Activated CD8-positive, alpha-beta memory T cell treated with anti-CD3 and anti-CD28 coated beads, Interleukin-2, amount 50 U/mL, for 24 hours (primary cell): ENCODE measurements around the gene DDN.

Experiments
- DNase-seq: peaks from one replicate; pipeline ENCODE4 v3.0.0-alpha.2; 2020; ENCODE audit errors: extremely low read depth

DDN gene

DNA sequence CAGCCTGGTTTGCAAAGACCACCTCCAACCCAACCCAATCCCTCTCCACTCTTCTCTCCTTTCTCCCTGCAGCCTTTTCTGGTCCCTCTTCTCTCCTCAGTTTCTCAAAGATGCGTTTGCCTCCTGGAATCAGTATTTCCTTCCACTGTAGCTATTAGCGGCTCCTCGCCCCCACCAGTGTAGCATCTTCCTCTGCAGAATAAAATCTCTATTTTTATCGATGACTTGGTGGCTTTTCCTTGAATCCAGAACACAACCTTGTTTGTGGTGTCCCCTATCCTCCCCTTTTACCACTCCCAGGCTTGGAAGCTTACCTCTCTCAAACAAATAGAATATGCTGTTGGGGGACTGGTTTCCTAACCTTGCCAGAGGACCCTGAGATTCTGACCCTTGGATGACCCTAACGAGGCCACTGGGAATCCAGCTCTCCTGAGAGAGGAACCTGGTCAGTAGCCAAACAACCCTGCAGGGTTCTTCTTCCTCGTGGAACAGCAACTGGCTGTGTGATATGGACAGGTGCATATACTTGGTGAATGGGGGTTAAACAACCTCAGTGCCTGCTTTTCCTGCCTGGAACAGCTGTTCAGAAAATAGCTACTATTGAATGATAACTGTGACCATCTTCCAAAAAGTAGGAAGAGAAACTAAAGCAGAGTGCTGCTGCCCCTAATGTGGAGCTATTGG lies 16.6 kb downstream of the DDN start:
- no peak for DNase-seq

DNA sequence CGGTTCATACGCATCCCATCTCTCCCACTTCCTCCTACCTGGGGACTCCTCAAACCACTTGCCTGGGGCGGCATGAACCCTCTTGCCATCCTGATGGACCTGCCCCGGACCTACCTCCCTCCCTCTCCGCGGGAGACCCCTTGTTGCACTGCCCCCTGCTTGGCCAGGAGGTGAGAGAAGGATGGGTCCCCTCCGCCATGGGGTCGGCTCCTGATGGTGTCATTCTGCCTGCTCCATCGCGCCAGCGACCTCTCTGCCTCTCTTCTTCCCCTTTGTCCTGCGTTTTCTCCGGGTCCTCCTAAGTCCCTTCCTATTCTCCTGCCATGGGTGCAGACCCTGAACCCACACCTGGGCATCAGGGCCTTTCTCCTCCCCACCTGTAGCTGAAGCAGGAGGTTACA lies 17.4 kb downstream of the DDN start:
- DNase-seq = no peak

DNA sequence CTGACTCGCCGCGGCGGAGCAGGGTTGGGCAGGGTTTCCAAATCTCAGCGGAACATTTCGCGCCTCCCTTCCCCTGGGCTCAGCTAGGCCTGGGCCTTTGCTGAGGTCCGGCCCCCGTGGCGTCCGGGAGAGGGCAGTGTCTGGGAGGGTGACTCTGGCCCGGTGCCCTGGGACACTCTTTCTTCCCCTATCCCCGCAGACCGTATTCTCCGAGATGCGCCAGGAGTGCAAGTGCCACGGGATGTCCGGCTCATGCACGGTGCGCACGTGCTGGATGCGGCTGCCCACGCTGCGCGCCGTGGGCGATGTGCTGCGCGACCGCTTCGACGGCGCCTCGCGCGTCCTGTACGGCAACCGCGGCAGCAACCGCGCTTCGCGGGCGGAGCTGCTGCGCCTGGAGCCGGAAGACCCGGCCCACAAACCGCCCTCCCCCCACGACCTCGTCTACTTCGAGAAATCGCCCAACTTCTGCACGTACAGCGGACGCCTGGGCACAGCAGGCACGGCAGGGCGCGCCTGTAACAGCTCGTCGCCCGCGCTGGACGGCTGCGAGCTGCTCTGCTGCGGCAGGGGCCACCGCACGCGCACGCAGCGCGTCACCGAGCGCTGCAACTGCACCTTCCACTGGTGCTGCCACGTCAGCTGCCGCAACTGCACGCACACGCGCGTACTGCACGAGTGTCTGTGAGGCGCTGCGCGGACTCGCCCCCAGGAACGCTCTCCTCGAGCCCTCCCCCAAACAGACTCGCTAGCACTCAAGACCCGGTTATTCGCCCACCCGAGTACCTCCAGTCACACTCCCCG lies 18.0 kb downstream of the DDN start:
- DNase-seq = no peak

DNA sequence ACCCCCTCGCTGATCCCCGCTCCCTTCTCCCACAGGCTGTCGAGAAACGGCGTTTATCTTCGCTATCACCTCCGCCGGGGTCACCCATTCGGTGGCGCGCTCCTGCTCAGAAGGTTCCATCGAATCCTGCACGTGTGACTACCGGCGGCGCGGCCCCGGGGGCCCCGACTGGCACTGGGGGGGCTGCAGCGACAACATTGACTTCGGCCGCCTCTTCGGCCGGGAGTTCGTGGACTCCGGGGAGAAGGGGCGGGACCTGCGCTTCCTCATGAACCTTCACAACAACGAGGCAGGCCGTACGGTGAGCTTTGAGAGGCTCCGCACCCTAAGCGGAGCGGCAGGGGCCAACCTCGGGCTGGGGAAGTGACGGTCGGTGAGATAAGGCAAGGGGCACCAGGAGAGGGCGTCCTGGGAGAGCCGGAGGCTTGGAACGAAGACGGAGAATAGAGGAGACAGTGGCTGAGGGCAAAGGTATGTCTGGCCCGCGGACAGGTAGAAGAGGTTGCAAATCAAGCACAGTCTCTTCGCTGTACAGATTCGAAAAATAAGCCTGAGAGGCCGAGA lies 18.7 kb downstream of the DDN start:
- DNase-seq = no peak

DNA sequence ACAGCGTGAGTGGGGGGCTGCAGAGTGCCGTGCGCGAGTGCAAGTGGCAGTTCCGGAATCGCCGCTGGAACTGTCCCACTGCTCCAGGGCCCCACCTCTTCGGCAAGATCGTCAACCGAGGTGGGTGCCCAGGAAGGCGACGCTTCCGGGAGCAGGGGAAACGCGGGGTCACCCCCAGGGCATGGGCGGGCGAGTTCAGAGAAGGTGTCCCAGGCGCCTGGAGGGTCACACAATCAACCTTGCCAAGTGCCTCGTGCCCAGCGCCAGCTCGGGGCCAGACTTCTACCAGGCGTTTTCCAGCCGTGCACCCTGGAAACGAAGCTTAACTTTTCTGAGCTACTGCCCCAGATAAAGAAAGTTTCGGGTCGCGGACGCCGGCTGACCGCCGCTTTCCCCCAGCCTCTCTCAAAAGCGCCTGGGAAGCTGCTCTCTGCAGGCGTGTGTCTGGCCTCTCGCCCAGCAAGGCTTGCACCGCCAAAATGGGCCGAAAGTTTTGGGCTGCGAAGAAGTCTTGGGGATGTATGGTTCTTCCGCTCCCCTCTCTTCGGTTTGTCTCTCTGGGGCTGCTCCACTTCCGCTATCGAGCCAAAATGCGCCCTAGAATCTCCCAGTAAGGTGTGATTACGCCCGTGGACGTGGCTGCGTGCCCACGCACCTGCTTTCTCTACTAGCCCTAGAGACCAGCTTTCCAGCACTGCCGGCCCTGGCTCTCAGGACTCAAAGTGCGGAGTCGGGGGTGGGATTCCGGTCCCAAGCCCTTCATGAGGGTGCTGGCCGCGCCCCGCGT lies 19.4 kb downstream of the DDN start:
- no peak for DNase-seq

DNA sequence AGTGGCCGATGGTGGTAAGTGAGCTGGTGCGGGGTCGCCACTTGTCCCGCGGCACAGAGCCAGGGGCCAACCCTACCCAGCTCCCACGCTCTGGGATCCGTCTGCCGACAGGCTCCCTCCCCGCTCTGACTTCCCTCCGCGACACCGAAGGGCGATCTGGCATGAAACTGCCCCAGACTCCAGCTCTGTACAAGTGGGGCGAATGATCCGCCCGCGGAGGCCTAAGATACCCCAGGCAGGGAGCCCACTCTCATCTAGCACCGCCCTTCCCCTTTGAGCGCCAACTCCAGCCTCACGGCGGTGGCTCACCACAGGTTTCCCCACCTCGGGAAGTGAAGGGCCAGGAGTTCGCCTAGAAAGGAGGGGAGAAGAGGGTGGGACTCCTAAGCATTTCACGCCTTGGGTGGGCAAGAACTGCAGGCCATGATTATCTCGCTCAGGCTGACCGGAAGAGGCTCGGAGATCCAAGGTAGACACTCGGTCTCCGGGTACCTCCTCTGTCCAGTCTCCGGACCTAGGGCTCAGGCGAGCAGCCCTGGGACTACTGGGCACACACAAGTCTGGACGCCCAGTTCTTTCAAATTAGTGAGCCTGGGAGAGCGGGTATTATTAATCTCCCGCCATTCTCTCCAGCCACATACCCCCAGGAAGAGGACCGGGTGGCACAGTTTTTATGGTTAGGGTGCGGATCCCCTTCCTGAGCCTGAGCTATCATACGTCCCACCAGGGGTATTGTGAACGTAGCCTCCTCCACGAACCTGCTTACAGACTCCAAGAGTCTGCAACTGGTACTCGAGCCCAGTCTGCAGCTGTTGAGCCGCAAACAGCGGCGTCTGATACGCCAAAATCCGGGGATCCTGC lies 20.2 kb downstream of the DDN start:
- no peak for DNase-seq

DNA sequence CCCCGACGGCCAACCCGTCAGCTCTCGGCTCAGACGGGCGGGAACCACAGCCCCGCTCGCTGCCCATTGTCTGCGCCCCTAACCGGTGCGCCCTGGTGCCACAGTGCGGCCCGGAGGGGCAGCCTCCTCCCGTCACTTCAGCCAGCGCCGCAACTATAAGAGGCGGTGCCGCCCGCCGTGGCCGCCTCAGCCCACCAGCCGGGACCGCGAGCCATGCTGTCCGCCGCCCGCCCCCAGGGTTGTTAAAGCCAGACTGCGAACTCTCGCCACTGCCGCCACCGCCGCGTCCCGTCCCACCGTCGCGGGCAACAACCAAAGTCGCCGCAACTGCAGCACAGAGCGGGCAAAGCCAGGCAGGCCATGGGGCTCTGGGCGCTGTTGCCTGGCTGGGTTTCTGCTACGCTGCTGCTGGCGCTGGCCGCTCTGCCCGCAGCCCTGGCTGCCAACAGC lies 20.9 kb downstream of the DDN start, which contains the start of gene WNT1:
Gene WNT1, plus strand, starts transcription at position 32 of the 450 bp plus-strand sequence. Its CDS starts 329 bp downstream, at position 361.
- DNase-seq = no peak

DNA sequence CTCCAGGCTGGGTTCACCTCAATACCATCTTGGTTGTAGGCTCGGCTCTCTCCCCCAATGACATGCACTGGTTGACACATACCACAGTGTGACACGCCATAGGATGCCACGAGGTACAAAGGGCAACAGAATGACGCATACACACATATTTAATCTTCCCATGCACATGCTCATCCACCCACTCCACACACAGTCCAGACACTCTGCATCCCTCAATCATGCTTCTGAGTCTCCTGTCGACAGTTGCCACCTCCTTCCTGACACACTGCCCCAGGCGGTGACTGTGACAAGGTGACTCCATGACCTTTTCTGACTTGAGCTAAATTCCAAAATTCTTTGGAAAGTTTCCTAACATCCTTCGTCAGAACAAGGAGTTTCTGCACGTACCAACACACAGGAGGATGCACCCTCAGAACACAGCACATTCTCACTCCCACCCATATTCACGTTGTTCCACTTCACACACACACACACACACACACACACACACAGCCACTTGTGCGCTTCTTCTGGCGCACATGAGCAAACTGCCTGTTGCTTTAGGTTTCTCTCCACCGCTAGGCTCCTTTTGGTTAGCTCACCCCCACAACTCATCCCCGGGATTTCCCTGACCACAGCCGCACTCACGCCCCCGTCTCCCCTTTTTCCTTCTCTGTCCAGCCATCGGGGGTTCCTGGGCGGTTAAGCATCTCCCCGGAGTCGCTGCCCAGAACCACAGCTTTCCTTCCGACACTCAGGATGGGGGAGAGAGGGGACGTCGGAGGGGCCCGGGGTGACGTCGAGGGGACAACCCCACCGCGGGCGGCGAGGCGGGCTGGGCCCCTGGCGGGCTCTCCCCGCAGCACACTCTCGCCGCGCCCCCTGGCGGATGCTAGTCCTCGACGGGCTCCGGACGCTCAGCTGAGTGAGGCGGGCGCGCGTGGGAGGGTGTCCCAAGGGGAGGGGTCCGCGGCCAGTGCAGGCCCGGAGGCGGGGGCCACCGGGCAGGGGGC lies 21.6 kb downstream of the DDN start:
- no peak for DNase-seq

DNA sequence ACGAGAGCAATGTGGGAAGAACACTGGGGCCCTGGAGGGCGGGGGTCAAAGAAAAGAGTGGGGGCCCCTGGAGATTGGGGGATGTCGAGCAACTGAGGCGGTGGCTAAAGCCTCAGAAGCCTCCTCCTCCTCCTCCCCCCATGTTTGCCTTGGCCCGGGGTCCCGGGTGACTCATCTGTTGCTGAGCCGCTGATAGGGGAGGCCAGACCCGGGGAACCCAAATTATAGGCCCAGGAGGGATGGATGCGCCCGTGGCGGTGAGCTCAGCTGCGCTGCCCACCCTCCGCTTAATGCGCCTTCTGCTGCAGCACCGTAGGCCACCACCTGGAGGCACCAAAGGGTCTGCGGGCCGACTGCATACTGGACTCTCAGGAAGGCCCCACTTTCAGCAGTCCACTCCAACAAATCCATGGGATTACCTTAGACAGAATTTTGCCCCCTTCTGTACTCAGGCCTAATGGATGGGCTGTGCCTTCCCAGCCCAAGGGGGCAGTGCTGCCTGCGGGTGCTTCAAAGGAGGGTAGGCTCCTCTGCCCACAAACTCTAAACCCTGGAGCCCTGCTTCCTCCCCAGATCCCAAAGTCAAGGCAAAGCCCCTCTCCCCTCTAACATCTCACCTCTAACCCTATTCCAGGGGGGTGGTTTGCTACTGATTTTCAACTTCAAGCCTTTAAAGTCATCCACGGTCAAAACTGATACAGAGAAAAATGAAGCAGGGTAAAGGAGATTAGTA lies 25.1 kb downstream of the DDN start:
- DNase-seq = no peak

DNA sequence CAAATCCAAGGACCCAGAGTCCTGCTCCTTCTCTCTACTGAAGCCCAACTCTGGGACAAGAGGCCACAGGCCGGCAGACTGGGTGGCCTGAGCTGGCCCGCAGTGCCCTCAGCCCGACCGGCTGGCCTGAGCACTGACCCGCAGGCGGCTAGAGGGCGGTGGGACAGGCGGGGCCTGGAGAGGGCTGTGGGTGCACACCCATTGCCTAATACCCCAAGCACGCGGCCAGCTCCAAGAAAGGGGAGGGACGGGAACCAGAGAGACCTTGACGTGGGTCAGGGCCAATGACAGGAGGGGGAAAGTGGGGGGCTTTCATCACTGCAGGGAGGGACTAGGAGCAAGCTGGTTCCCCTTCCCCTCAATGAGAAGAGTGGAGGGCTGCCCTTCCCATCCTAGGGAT lies 25.6 kb downstream of the DDN start:
- no peak for DNase-seq

DNA sequence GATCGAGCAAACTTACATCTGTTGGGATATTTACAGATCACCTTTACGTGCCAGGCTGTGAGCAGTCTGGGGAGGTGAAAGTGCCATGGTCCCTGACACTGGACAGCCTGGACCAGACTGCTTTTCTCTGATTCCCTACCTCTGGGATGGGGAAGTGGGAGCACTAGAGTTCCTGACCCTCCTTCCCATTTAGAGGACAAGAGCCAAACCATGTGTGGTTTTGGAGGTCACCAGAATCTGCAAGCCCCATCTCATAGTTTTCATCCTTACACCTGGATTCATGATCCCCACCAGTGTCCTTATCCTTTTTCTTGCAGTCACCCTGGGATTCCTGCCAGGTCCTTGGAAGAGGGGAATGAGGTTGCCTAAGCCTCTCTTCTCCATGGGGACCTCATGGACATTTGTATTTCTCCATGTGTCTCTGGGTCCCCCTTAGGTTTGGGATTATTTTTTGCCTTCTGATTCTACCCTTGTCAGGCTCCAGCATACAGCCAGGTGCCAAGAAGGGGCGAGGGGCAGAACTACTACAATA lies 26.2 kb downstream of the DDN start:
- no peak for DNase-seq

DNA sequence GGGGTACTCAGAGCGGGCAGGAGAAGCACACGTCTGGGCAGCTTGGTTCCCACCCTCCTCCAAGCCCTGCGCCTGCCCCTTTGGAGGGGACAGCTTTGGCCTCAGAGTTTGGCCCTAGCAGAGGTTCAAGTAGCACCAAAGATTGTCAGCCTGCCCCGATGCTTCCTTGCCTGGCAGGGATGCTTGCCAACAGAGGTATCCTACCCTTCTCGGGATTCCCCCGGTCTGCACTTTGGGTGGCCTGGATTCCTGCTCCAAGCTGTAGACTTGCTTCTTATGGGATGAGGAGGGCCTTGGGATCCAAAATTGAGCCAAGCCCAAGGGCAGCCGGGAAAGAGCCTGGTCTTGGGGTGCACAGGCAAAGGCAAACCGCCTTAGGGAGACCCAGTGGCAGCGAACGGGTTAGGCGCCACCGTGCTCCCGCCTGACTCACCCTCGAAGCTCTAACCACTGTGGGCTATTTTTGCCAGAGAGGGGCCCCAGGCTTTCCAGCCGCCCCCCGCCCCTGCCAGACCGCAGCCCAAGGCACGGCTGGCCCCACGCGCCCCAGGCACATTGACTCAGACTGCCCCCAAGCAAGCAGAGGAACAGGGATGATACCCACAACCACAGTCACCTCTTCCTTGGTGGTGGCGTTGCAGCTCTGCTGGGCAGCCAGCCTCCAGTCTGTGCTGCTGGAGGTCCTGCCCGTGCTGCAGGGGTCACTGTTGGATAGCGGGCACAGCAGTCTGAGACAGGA lies 26.8 kb downstream of the DDN start:
- DNase-seq = no peak

DNA sequence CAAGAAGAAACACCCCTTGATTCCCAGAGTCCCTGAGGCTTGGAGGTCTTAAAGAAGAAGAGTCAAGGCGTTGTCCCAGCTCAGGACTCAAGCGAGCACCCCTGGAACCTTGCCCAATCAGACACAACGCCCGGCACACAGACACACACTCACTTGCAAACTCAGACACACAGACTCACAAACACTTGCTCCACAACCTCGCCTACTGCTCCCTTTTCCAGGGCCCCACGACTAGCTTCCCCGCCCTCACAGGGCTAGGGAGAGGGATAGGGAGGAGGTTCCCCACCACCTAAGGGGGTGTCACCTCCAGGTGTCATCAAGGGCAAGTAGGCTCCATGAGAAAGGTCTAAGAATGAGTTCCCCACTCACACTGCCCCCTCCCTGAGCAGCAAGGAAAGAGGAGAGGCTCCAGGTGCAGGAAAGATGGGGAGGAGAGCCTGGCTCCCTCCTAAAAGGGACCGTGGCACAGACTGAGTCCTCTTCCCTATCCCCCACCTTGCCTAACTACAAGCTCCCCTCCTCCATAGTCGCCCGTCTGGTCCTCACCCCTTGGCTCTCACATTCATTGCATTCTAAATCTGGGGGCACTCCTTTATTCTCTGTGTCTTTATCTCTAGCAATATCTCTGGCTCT lies 28.4 kb downstream of the DDN start:
- DNase-seq = no peak

DNA sequence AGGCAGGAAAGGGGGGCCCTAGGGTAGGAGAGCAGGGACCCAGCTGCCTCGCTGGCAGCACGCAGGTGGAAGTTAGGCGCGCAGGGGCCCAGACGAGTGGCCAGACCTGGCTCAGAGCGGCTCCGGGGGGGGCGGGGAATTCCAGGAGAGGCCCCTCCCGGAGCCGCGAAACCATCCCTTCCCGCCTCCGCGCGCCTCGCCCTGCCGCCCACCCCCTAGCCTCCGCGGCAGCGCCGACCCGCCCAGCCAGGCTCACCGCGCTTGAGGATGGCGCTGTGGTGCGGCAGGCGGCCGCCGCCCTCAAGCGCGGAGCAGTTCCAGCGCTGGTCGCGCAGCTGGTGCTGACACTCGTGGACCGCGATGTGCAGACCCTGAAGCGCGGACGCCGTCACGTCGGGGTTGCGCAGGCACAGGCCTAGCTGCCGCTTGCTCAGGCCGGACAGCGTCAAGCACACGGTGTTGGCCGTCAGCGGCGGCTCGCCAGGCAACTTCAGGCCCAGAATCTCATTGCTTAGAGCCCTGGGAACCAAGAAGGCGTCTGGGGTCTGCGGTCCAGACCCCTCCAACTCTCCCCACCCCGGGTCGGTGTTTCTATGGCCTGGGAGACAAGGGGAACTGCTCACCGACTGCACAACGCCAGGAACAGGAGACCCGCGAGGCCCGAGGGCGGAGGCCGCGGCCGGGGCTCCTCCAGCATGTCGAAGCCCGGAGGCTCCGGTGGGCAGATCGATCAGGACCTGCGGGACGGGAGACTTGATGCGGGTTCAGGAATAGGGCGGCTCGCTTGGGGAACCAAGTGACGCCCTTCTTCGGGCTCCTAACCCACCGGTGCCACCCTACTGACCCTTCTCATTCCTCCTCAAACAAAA lies 29.1 kb downstream of the DDN start:
- no peak for DNase-seq

DNA sequence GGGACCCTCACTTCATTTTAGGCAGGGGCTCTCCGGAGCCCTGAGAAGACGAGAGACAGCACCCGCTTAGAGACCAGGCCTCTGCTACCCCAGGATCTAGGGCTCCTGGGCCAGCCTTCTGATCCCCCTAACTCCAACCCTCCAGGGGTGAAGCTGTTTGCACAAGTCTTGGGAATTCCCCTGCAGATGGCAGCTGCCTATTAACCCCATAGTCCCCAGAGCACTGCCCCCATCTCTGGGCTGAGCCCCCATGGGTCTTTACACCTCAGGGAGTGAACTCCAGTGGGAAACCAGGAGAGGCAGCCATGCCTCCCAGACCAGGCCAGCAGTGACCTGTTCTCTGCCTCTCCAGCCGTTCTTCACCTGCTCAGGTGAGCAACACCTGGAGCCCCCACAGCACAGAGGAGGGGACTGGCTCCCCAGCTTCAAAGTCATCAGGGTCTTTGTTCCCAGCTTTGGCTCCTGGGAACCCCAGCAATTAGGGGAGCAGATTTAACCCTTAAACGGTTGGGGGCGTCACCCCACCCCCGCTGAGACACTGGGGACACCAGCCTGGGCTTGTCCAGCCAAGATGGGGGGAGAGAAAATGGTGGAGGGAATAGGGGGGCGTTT lies 29.9 kb downstream of the DDN start:
- no peak for DNase-seq

DNA sequence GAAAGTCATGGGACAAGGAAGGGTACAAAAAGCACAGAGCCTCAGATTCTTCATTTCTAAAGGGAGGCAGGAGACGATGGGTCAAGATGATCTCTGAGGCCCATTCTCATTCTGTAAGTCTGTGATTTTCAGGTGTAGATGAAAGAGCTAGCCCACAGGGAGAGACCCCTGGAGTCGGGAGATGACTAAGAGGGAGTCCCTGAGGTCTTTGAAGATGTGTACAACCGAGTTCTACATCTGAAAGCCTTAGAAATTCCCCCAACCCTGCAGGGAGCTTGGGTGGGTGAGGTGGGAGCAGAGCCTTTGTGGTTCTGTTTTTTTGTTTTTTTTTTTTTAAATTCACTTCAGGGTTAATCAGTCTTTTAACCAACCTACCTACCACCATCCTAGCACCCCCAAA lies 30.7 kb downstream of the DDN start:
- DNase-seq = no peak
